ENCODE data around the gene USP12.

Gene USP12

GRCh38 chr13:27034678-27035111 is 136.9 kb downstream of the USP12 start:
- peak; percentile 42 for DNase-seq (ENCODE audit: low spot score)

- no peak for DNase-seq (ENCODE audit: low spot score)
These were observed 142.7 kb downstream of the USP12 start for GRCh38 chr13:27028683-27029480.

GRCh38 chr13:27027086-27027667 is 144.4 kb downstream of the USP12 start:
- DNase-seq (ENCODE audit: low spot score) = no peak

- DNase-seq (ENCODE audit: low spot score) = no peak
These were observed 145.2 kb downstream of the USP12 start for GRCh38 chr13:27026396-27026795.

- DNase-seq (ENCODE audit: low spot score) = no peak
These were observed 146.7 kb downstream of the USP12 start for GRCh38 chr13:27024776-27025492.

GRCh38 chr13:27024074-27024461 is 147.5 kb downstream of the USP12 start:
- no peak for DNase-seq (ENCODE audit: low spot score)

- DNase-seq (ENCODE audit: low spot score) = no peak
These were observed 148.1 kb downstream of the USP12 start for GRCh38 chr13:27023385-27024073.

GRCh38 chr13:27022571-27023311 is 148.9 kb downstream of the USP12 start:
- peak; percentile 79 for DNase-seq (ENCODE audit: low spot score)

- DNase-seq (ENCODE audit: low spot score) = no peak
These were observed 151.2 kb downstream of the USP12 start for GRCh38 chr13:27020415-27020814.

GRCh38 chr13:27018882-27019281 is 152.7 kb downstream of the USP12 start:
- no peak for DNase-seq (ENCODE audit: low spot score)

- DNase-seq (ENCODE audit: low spot score) = no peak
These were observed 153.2 kb downstream of the USP12 start for GRCh38 chr13:27018344-27018861.

- no peak for DNase-seq (ENCODE audit: low spot score)
These were observed 154.7 kb downstream of the USP12 start for GRCh38 chr13:27016875-27017274.
